Panc1 (cell line): Measurements from ENCODE around the gene DACH1. TPM values are rescaled to one million over a fixed set of nuclear protein-coding genes. Genes with fewer than 3 reads are reported as not detected.

Experiments
- ATAC-seq: fragments of 200-7000 bp; cut with Tn5 transposase; 2 replicates; pipeline ENCODE4 v1.9.1; 2020; ENCODE audit warnings: mild to moderate bottlenecking, moderate library complexity
- BruUV-seq: library from RNA; stranded (reverse); fragments of 400-500 nt; replicated peaks from 2 replicates; lab custom pipeline; 2021; lab: Mats Ljungman, UMichigan
- CTCF ChIA-PET: fragments of 300-600 bp; sonication (Branson Sonifier 250); formaldehyde crosslinking; loops from one replicate; lab custom pipeline; 2022; ENCODE audit warnings: antibody characterized with exemption; lab: Charles Lee
- POLR2A ChIA-PET: fragments of 300-600 bp; sonication (Branson Sonifier 250); formaldehyde crosslinking; loops from one replicate; lab custom pipeline; 2022; ENCODE audit warnings: antibody characterized with exemption; lab: Charles Lee
- DNase-seq: peaks from one replicate; pipeline ENCODE4 v3.0.0-alpha.2; 2010; ENCODE audit warnings: low read depth, low spot score
- H3K27ac ChIP-seq: 2 replicates; pipeline ENCODE4 v1.5.1; 2011; ENCODE audit warnings: mild to moderate bottlenecking, low read length, inconsistent platforms
- H3K27me3 ChIP-seq: fragments of 200-500 bp; sonication (Bioruptor generic); 2 replicates; pipeline ENCODE4 v1.6.0; 2014; ENCODE audit warnings: low read length, inconsistent platforms; ENCODE audit not compliant: control insufficient read depth, insufficient read depth
- H3K36me3 ChIP-seq: fragments of 200-500 bp; sonication (Bioruptor generic); 2 replicates; pipeline ENCODE4 v1.5.1; 2014; ENCODE audit warnings: inconsistent platforms, mild to moderate bottlenecking, low read length, moderate library complexity; ENCODE audit not compliant: control insufficient read depth, insufficient read depth
- H3K4me1 ChIP-seq: 2 replicates; pipeline ENCODE4 v1.5.1; 2011; ENCODE audit warnings: inconsistent platforms, mild to moderate bottlenecking, low read length, moderate library complexity; ENCODE audit not compliant: control insufficient read depth, insufficient read depth
- H3K4me3 ChIP-seq, 2 experiments: 2 replicates each; pipeline ENCODE4 v1.5.1; 2011 to 2012; ENCODE audit warnings: low read depth in 2 of 2, low read length in 2 of 2, mild to moderate bottlenecking in 2 of 2, inconsistent platforms in 1 of 2, moderate library complexity in 1 of 2
- H3K9me3 ChIP-seq: fragments of 200-500 bp; sonication (Bioruptor generic); 2 replicates; pipeline ENCODE4 v1.5.1; 2014; ENCODE audit warnings: low read depth, mild to moderate bottlenecking, inconsistent platforms, low read length, moderate library complexity; ENCODE audit not compliant: control insufficient read depth, insufficient read depth
- CTCF ChIP-seq: fragments of 450-650 bp; IDR thresholded peaks from 2 replicates; pipeline ENCODE4 v1.5.1; 2017; ENCODE audit warnings: mild to moderate bottlenecking
- POLR2AphosphoS5 ChIP-seq: IDR thresholded peaks from 2 replicates; pipeline ENCODE4 v1.6.1; 2012; ENCODE audit warnings: mild to moderate bottlenecking, low read depth, low read length, moderate library complexity
- REST ChIP-seq, 2 experiments: IDR thresholded peaks; 2 replicates each; pipeline ENCODE4 v1.6.1; 2011 to 2012; ENCODE audit warnings: low read depth in 2 of 2, control low read depth in 1 of 2, low read length in 1 of 2, mild to moderate bottlenecking in 1 of 2, moderate library complexity in 1 of 2; ENCODE audit not compliant: insufficient read depth in 1 of 2
- SIN3A ChIP-seq: IDR thresholded peaks from 2 replicates; pipeline ENCODE4 v1.6.1; 2012; ENCODE audit warnings: low read depth, mild to moderate bottlenecking, low read length, moderate library complexity, borderline replicate concordance; ENCODE audit not compliant: insufficient read depth
- TCF7L2 ChIP-seq: IDR thresholded peaks from 2 replicates; pipeline ENCODE4 v1.6.1; 2011; ENCODE audit warnings: mild to moderate bottlenecking, low read depth, low read length, inconsistent platforms
- in situ Hi-C: cut with HindIII; loops from 2 replicates; pipeline ENCODE4 v1.10.0; 2016; ENCODE audit warnings: low sequenced_read_pairs, low pct_unique_long_range_greater_than_20kb
- intact Hi-C: fragments of 100-400 bp; cut with micrococcal nuclease; formaldehyde crosslinking; loops from one replicate; pipeline ENCODE4 v1.10.0; 2022; ENCODE audit not compliant: unreplicated experiment
- total RNA-seq: library from RNA; stranded (reverse); gene quantifications from one replicate; pipeline ENCODE4 v1.2.1, GENCODE V29; 2021; ENCODE audit not compliant: unreplicated experiment

Gene DACH1
- total RNA-seq, 1 experiment from 2014 or later = 0.54 TPM

GRCh38 chr13:71787414-71787813 is 79.6 kb downstream of the DACH1 start:
- TF ChIP-seq REST (IDR thresholded peaks at IDR 0.05; ENCODE audit: insufficient read depth in 1 of 2, low read depth in 2 of 2, low read length in 1 of 2) (no peak), POLR2AphosphoS5 (no peak)
- intact Hi-C loops (loop anchor here (10.0 kb wide), 1 partner anchor 207 kb away; no protein-coding TSS in a partner anchor), in situ Hi-C loops (no loop called here)
- POLR2A ChIA-PET = no interaction called here
- H3K9me3 ChIP-seq = no peaks in the 10 kb centered on the region
- BruUV-seq = no TSS peak
- H3K27me3 ChIP-seq = no peaks in the 10 kb centered on the region
- H3K4me3 ChIP-seq = no peak overlapping the region
- H3K4me1 ChIP-seq = no peaks in the 10 kb centered on the region
- DNase-seq (no peak), ATAC-seq (no peak)
- no peaks in the 10 kb centered on the region for H3K36me3 ChIP-seq
- CTCF ChIA-PET = no interaction called here
- no peak overlapping the region for H3K27ac ChIP-seq

GRCh38 chr13:71786875-71787274 is 80.1 kb downstream of the DACH1 start:
- no peak for ATAC-seq
- BruUV-seq = no TSS peak
- DNase-seq = no peak
- ChIA-PET POLR2A (no interaction called here), CTCF (no interaction called here)
- no peaks in the 10 kb centered on the region for H3K9me3 ChIP-seq
- in situ Hi-C loops (no loop called here), intact Hi-C loops (loop anchor here (10.0 kb wide), 1 partner anchor 208 kb away; no protein-coding TSS in a partner anchor)
- TF ChIP-seq SIN3A (no peak), POLR2AphosphoS5 (no peak), CTCF (no peak), REST (IDR thresholded peaks at IDR 0.05; ENCODE audit: insufficient read depth in 1 of 2, low read depth in 2 of 2, low read length in 1 of 2) (no peak), TCF7L2 (no peak)
- H3K27ac ChIP-seq = no peak overlapping the region
- no peaks in the 10 kb centered on the region for H3K4me1 ChIP-seq
- H3K27me3 ChIP-seq = no peaks in the 10 kb centered on the region
- no peak overlapping the region for H3K4me3 ChIP-seq
- no peaks in the 10 kb centered on the region for H3K36me3 ChIP-seq
